Bronchial epithelial cell (primary cell): ENCODE results near the gene ZNF607. TPM values are rescaled to one million over a fixed set of nuclear protein-coding genes. Genes with fewer than 3 reads are reported as not detected.

Experiments used
- DNase-seq: peaks from one replicate; pipeline ENCODE4 v3.0.0-alpha.2; 2010; ENCODE audit warnings: low read depth
- FAIRE-seq: peaks from 2 replicates; lab custom pipeline; 2011; peaks lifted over from hg19 to GRCh38; lab: Jason Lieb, UNC
- H3K27me3 ChIP-seq: 2 replicates; pipeline ENCODE4 v1.5.1; 2011; ENCODE audit warnings: low read length; ENCODE audit not compliant: control insufficient read depth, insufficient read depth
- H3K36me3 ChIP-seq: 2 replicates; pipeline ENCODE4 v1.5.1; 2011; ENCODE audit warnings: low read length; ENCODE audit not compliant: control insufficient read depth, insufficient read depth
- H3K4me3 ChIP-seq: 2 replicates; pipeline ENCODE4 v1.5.1; 2011; ENCODE audit warnings: mild to moderate bottlenecking, low read depth, low read length, control low read depth
- total RNA-seq: library from RNA; depleted of rRNA; stranded (reverse); fragments of >200 nt; gene quantifications from 2 replicates; pipeline ENCODE4 v1.2.1, GENCODE V29; 2014
- TF ChIP-seq, protein P1 (sequence below): IDR thresholded peaks from 2 replicates; pipeline ENCODE4 v1.5.1; 2011; ENCODE audit warnings: mild to moderate bottlenecking, moderate library complexity, low read length, control low read depth, inconsistent platforms; ENCODE audit not compliant: insufficient read depth, severe bottlenecking

Gene ZNF607
- total RNA-seq, 1 donor from 2014 or later = 5.5 TPM

DNA sequence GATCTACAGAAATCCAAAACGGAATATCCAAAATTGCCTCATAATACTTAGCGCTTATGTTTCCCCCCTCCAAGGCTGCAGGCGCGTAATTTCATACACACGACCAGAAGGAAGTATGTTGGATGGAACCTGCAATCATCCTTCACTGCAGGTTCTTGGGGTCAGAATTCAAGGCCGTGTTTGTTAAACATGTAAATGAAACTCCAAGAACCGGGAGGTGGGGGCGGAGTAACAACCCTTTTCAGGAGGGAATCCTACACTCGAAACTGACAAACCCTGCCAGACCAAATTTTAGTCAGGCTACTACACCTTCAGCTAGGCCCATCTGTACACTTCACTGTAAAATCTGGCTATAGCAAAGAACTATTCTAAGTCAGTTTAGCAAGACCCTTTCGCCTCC lies 1.3 kb downstream of the ZNF607 start:
- TF ChIP-seq, protein P1, sequence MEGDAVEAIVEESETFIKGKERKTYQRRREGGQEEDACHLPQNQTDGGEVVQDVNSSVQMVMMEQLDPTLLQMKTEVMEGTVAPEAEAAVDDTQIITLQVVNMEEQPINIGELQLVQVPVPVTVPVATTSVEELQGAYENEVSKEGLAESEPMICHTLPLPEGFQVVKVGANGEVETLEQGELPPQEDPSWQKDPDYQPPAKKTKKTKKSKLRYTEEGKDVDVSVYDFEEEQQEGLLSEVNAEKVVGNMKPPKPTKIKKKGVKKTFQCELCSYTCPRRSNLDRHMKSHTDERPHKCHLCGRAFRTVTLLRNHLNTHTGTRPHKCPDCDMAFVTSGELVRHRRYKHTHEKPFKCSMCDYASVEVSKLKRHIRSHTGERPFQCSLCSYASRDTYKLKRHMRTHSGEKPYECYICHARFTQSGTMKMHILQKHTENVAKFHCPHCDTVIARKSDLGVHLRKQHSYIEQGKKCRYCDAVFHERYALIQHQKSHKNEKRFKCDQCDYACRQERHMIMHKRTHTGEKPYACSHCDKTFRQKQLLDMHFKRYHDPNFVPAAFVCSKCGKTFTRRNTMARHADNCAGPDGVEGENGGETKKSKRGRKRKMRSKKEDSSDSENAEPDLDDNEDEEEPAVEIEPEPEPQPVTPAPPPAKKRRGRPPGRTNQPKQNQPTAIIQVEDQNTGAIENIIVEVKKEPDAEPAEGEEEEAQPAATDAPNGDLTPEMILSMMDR = no peak
- FAIRE-seq (no peak), DNase-seq (no peak)
- no peaks in the 10 kb centered on the region for H3K27me3 ChIP-seq
- H3K4me3 ChIP-seq = peak overlapping the region; percentile 71
- H3K36me3 ChIP-seq = no peaks in the 10 kb centered on the region

DNA sequence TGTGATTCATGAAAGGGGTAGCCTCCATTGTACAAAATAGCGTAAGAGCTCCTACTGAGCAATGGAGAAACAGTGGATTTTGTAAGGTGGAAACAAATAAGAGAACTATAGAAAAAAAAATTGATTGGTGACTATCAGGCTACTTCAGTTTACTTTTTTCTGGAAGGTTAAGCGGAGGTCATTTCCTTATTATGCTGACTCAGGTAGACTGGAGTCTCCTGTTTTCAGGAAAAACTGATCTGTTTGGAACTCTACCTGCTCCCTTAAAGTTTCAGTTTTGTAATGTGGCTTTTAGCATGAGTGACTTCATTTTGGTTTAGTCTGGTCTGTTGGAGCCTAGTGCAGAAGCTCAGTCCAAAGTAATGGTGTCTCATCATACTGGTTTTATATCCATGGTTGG lies 3.4 kb downstream of the ZNF607 start:
- no peaks in the 10 kb centered on the region for H3K27me3 ChIP-seq
- DNase-seq (no peak), FAIRE-seq (no peak)
- H3K4me3 ChIP-seq = no peak overlapping the region
- TF ChIP-seq, protein P1 = no peak
- no peaks in the 10 kb centered on the region for H3K36me3 ChIP-seq

DNA sequence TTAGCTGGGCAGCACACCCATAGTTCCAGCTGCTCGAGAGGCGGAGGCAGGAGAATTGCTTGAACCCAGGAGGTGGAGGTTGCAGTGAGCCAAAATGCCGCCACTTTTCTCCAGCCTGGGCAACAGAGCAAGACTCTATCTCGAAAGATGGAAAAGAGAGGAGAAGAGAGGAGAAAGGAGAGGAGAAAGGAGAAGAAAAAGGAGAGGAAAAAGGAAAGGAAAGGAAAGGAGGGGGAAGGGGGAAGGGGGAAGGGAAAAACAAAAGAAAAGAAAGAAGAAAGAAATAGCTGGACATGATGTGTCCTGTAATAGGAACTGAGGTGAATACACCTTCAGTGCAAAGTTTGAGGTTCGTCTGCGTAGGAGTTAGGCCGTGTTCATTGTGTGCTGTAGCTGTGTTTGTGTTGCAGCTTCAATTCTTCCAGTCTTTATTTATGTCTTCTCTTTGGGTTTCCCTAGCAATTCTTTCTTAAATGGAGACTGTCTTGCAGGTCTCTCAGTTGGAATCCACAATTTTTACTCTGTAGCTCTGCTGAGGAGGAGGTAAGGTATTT lies 13.4 kb downstream of the ZNF607 start:
- no peak for FAIRE-seq
- no peaks in the 10 kb centered on the region for H3K27me3 ChIP-seq
- TF ChIP-seq, protein P1 = no peak
- no peak for DNase-seq
- H3K36me3 ChIP-seq = peaks cover 2% of the 10 kb centered on the region
- no peak overlapping the region for H3K4me3 ChIP-seq

DNA sequence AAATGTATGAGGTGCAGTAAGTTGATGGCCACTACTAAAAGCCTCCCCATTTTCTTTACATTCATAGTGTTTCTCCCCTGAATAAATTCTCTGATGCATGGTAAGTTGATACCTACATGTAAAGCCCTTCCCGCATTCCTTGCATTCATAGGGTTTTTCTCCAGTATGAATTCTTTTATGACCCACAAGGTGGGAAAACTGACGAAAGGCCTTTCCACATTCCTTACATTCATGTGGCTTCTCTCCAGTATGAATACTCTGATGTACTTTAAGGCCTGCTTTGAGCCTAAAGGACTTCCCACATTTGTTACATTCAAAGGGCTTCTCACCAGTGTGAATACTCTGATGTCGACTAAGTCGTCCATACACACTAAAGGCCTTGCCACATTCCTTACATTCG lies 20.5 kb downstream of the ZNF607 start:
- TF ChIP-seq, protein P1 = no peak
- FAIRE-seq (no peak), DNase-seq (no peak)
- Histone ChIP-seq H3K27me3 (no peaks in the 10 kb centered on the region), H3K36me3 (peaks cover 3% of the 10 kb centered on the region), H3K4me3 (no peak overlapping the region)

DNA sequence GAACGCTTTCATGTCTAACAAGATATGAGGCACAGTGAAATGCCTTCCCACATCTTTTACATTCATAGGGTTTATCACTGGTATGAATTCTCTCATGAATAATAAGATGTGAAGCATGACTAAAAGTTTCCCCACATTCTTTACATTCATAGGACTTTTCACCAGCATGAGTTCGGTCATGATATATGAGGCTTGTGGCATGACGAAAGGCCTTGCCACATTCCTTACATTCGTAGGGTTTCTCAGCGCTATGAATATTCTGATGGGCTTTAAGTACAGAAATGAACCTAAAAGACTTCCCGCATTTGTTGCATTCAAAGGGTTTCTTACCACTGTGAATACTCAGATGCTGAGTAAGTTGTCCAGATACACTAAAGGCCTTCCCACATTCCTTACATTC lies 21.3 kb downstream of the ZNF607 start:
- no peak for FAIRE-seq
- TF ChIP-seq, protein P1 = no peak
- no peak for DNase-seq

More for the DNA sequence above, 21.3 kb downstream of the ZNF607 start:
- Histone ChIP-seq H3K27me3 (no peaks in the 10 kb centered on the region), H3K36me3 (peaks cover 3% of the 10 kb centered on the region), H3K4me3 (no peak overlapping the region)
